BLaER1 (cell line): ENCODE measurements around the gene ATP11C.

ENCODE experiments used
- H3K27ac ChIP-seq: shearing (Covaris generic); formaldehyde crosslinking; 2 replicates; pipeline ENCODE4 v1.8.1; 2022
- H3K27me3 ChIP-seq: shearing (Covaris generic); formaldehyde crosslinking; 2 replicates; pipeline ENCODE4 v1.8.1; 2022
- H3K36me3 ChIP-seq: shearing (Covaris generic); formaldehyde crosslinking; 2 replicates; pipeline ENCODE4 v1.8.1; 2022
- H3K4me1 ChIP-seq: shearing (Covaris generic); formaldehyde crosslinking; 2 replicates; pipeline ENCODE4 v1.8.1; 2022
- H3K4me2 ChIP-seq: shearing (Covaris generic); formaldehyde crosslinking; 2 replicates; pipeline ENCODE4 v1.8.1; 2022
- H3K4me3 ChIP-seq: shearing (Covaris generic); formaldehyde crosslinking; 2 replicates; pipeline ENCODE4 v1.8.1; 2022
- H3K9ac ChIP-seq: shearing (Covaris generic); formaldehyde crosslinking; 2 replicates; pipeline ENCODE4 v1.8.1; 2022
- H3K9me3 ChIP-seq: shearing (Covaris generic); formaldehyde crosslinking; 2 replicates; pipeline ENCODE4 v1.8.1; 2022
- H4K20me1 ChIP-seq: shearing (Covaris generic); formaldehyde crosslinking; 2 replicates; pipeline ENCODE4 v1.8.1; 2022
- Cebpa-rat ChIP-seq: shearing (Covaris generic); IDR thresholded peaks from 2 replicates; pipeline ENCODE4 v1.8.1; 2022

Gene ATP11C

DNA sequence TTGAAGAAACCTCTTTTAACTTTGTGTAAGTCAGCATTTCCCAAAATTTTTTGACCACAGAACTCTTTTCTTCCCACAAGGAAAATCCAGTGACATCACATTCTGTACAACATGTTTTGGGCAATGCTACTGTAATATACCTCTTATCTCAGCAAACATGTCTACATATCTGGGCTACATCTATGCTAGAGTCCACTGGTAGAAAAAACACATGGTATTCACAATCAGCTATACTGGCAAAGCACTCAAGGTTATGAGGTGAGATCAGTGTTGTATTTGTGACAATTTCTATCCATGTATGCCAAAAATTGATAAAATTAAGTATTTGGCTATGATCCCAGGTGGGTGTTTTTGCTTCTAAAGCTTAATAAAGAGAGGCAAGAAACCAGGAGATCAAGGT is 98.0 kb downstream of the ATP11C start:
- Histone ChIP-seq H4K20me1 (peaks cover 66% of the 10 kb centered on the region), H3K27me3 (peaks cover 83% of the 10 kb centered on the region), H3K4me2 (no peak overlapping the region), H3K9ac (no peak overlapping the region), H3K9me3 (peaks cover 18% of the 10 kb centered on the region), H3K4me3 (no peak overlapping the region), H3K4me1 (peaks cover 41% of the 10 kb centered on the region), H3K36me3 (no peaks in the 10 kb centered on the region), H3K27ac (no peak overlapping the region)
- no peak for TF ChIP-seq Cebpa-rat

DNA sequence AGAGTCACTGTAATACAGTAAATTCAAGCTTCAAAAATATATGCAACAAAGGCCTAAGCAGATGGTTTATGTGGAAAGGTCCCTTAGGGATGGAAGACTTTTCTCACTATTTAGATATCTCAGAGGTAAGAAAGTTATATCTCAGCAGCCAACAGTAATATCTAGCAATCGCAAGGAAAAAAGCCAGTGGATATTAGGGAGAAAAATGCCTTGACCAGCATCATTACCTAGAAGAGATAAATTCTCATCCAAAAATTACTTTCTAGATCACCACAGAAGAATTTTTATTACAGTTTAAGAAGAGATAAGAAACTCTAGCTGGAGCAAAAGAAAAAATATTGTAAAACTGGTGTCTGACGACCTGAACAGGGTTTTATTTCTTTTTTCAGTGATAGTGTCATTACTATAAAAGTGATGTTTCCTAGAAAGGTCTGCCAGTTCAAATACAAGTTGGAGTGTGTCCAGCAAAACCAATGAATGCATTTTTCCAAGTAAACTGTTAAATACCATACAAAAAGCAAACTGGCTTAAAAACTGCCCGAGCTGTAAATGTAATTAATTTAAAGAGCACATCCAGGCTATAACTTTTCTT is 100.0 kb downstream of the ATP11C start:
- Histone ChIP-seq H3K36me3 (no peaks in the 10 kb centered on the region), H3K4me3 (no peak overlapping the region), H3K27me3 (peaks cover 90% of the 10 kb centered on the region), H3K27ac (no peak overlapping the region), H4K20me1 (peaks cover 87% of the 10 kb centered on the region), H3K9ac (no peak overlapping the region), H3K4me1 (peaks cover 41% of the 10 kb centered on the region), H3K9me3 (no peaks in the 10 kb centered on the region), H3K4me2 (peak overlapping the region; percentile 34)
- no peak for TF ChIP-seq Cebpa-rat

DNA sequence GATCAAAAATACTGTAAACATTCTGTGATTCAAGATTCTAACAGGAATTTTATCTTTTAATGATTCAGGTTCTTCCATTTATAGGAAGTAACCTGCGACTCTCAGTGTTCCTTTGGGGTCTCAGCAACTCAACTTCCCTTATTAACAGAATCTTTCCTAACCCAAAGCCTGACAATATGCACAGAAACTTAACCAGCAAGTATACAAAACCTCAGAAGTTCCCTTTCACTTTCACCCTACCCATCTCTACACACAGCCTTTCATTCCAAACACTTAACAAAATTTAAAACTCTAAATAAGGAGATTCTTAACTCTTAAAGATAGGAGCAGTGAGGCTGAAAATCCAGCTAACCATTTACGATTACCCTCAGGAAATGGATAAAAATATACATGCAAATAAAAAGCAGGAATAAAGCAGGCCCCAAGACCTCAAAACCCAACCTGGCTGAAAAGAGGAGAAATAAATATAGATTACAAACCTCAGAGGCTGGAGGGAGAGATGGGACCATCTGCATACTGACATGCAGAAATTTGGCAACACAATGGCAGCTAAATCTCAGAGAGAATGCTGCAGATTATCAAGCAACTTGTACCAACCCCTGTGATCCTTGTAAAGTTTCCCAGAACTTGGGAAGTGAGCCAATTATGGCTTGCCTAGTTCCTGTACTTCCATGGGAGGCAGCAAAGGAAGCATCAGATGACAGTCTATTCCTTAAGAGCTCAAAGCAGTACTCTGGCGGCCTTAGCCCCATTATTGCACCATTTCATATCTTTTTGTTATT is 101.0 kb downstream of the ATP11C start:
- H3K9me3 ChIP-seq, result no peaks in the 10 kb centered on the region
- H3K4me2 ChIP-seq, result peak overlapping the region; percentile 34
- peaks cover 41% of the 10 kb centered on the region for H3K4me1 ChIP-seq
- H4K20me1 ChIP-seq, result peaks cover 85% of the 10 kb centered on the region
- peaks cover 87% of the 10 kb centered on the region for H3K27me3 ChIP-seq
- H3K27ac ChIP-seq, result no peak overlapping the region
- no peak overlapping the region for H3K4me3 ChIP-seq
- H3K36me3 ChIP-seq, result no peaks in the 10 kb centered on the region
- H3K9ac ChIP-seq, result no peak overlapping the region
- TF ChIP-seq Cebpa-rat, result no peak

DNA sequence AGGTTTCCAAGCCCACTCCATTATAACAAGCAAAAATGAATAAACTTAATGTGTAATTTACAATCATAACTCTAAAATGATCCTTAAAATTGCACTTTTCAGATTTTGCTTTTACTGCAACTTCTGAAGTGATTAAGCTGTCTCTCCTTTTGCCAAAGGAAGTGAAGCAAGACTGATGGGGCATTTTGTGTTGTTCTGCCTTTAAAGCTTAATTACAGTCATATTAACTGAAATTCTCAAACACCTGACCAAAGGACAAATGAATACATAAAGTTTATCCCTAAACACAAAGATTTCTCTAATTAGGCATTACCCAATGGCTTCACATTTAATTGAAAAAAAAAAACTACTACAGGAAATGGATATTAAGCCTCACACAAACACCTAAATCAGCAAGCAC is 101.8 kb downstream of the ATP11C start:
- H3K4me3 ChIP-seq, result no peak overlapping the region
- no peak overlapping the region for H3K27ac ChIP-seq
- H3K9me3 ChIP-seq, result no peaks in the 10 kb centered on the region
- no peak for TF ChIP-seq Cebpa-rat
- peaks cover 85% of the 10 kb centered on the region for H4K20me1 ChIP-seq
- peaks cover 50% of the 10 kb centered on the region for H3K4me1 ChIP-seq
- H3K9ac ChIP-seq, result no peak overlapping the region
- H3K36me3 ChIP-seq, result no peaks in the 10 kb centered on the region
- H3K27me3 ChIP-seq, result peaks cover 83% of the 10 kb centered on the region
- H3K4me2 ChIP-seq, result peak overlapping the region; percentile 34

GRCh38 chrX:139828830-139829229 is 104.0 kb downstream of the ATP11C start:
- Histone ChIP-seq H3K9me3 (no peaks in the 10 kb centered on the region), H3K36me3 (no peaks in the 10 kb centered on the region), H3K27ac (no peak overlapping the region), H3K4me3 (no peak overlapping the region), H3K27me3 (peaks cover 76% of the 10 kb centered on the region), H3K4me1 (peaks cover 48% of the 10 kb centered on the region), H4K20me1 (peaks cover 80% of the 10 kb centered on the region), H3K4me2 (no peak overlapping the region), H3K9ac (no peak overlapping the region)
- no peak for TF ChIP-seq Cebpa-rat

DNA sequence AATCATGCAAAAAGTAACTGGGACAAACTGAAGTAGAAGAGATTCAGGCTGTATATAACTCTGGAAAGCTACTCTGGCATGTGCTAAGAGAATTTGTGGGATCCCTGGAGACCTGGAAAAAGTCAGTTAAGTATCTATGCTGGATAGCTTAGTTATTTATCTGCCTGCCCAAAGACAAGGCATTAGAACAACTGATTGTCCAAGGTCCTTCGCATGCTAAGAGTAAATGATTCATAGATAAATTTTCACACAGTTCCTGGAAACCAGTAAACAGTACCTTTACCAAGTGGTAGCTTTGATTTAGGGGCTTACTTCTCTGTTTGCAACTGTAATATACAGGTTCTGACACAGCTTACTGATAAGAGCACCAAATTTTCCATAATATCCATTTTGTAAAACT is 104.8 kb downstream of the ATP11C start:
- no peak overlapping the region for H3K4me2 ChIP-seq
- H3K9me3 ChIP-seq, result no peaks in the 10 kb centered on the region
- H3K4me1 ChIP-seq, result peaks cover 40% of the 10 kb centered on the region
- H3K4me3 ChIP-seq, result no peak overlapping the region
- H3K27me3 ChIP-seq, result peaks cover 68% of the 10 kb centered on the region
- no peak overlapping the region for H3K27ac ChIP-seq
- H3K9ac ChIP-seq, result no peak overlapping the region
- H3K36me3 ChIP-seq, result 0 out of 2 replicates have a peak, but pooled peaks cover under 1% of the 10 kb centered on the region
- H4K20me1 ChIP-seq, result peaks cover 72% of the 10 kb centered on the region
- no peak for TF ChIP-seq Cebpa-rat

DNA sequence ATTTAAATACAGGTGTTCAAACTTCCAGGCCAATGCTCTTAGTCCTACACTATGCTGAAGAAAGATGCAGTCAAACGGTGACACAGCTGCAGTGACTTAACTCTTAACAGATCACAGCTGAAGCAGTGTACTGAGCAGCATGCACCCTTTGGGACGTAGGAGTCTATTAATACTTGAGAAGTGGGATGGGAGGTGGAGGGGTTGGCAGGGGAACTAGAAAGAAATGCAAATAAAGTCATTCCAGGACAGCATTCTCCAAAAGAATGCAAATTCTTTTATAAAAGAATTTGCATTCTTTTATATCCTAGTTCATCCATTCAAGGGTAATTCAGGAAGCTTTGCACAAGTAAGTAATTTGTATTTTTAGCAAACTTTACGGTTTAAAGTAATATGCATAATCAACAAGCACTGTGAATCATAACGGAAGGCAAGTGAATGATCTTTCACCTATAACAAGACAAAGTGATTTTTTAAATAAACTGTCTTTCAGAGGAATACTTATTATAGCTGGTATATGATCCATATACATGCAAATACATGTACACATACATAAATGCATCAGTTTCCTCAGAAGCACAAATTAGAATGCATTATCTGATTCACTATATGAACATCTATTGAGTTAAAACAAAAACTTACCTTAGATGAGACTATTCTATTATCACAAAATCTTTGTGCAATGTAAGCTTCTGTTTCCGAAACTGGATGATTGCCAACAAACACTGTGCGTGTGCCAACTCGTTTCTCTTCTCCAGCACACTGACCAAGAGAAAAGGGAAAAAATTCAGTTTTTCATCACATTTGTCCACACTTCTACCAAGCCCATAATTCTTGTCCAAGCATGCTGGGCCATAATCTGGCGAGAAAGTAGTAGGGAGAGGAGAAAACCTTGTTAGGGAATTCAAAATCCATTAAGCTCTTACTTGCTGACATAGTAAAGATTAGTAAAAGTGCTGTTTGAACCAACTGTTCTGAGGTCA is 106.5 kb downstream of the ATP11C start:
- H3K4me2 ChIP-seq, result peak overlapping the region; percentile 32
- H3K27ac ChIP-seq, result no peak overlapping the region
- H3K9ac ChIP-seq, result no peak overlapping the region
- peaks cover 58% of the 10 kb centered on the region for H3K27me3 ChIP-seq
- H3K4me3 ChIP-seq, result no peak overlapping the region
- no peaks in the 10 kb centered on the region for H3K9me3 ChIP-seq
- no peak for TF ChIP-seq Cebpa-rat
- H3K36me3 ChIP-seq, result peaks cover 6% of the 10 kb centered on the region; the same call in 1 of the 2 replicates
- H4K20me1 ChIP-seq, result peaks cover 55% of the 10 kb centered on the region
- H3K4me1 ChIP-seq, result peaks cover 25% of the 10 kb centered on the region

DNA sequence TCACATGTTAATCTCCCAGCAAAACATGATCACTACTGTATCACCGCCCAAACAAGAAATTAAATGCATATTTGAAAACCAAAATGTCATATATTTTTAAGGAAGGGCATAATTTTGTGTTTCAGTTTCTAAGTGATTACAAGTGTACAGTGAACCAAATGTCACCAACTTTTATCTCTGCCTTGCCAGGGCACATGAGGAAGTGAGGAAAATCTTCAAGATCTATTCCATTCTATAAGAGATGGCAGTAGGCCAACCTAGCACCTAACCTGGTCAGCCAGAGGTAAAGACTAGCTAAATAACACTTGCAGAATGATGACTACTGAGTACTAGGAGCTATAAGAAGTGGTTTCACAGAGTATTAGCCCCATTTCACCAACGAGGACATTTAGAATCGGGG is 107.2 kb downstream of the ATP11C start:
- no peak for TF ChIP-seq Cebpa-rat
- peak overlapping the region; percentile 32 for H3K4me2 ChIP-seq

DNA sequence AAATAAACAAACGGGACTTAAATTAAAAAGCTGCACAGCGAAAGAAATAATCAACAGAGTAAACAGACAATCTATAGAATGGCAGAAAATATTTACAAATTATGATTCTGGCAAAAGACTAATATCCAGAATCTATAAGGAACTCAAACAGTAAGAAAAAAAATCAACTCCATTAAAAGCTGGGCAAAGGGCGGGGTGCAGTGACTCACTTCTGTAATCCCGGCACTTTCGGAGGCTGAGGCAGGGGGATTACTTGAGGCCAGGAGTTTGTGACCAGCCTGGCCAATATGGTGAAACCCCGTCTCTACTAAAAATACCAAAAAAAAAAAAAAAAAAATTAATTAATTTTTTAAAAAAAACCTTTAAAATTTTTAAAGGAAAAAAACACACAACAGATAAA is 109.0 kb downstream of the ATP11C start:
- H3K4me2 ChIP-seq, result no peak overlapping the region

More for the DNA sequence above, 107.2 kb downstream of the ATP11C start:
- Histone ChIP-seq H3K4me3 (no peak overlapping the region), H3K9ac (no peak overlapping the region), H3K4me1 (peaks cover 18% of the 10 kb centered on the region), H3K36me3 (peaks cover 6% of the 10 kb centered on the region; the same call in 1 of the 2 replicates), H3K9me3 (no peaks in the 10 kb centered on the region), H3K27me3 (peaks cover 58% of the 10 kb centered on the region), H3K27ac (no peak overlapping the region), H4K20me1 (peaks cover 48% of the 10 kb centered on the region)

More for the DNA sequence above, 109.0 kb downstream of the ATP11C start:
- H3K9ac ChIP-seq, result no peak overlapping the region
- H3K27me3 ChIP-seq, result peaks cover 46% of the 10 kb centered on the region
- peaks cover 30% of the 10 kb centered on the region for H4K20me1 ChIP-seq
- no peak overlapping the region for H3K4me3 ChIP-seq
- H3K9me3 ChIP-seq, result no peaks in the 10 kb centered on the region
- no peak for TF ChIP-seq Cebpa-rat
- H3K27ac ChIP-seq, result no peak overlapping the region
- peaks cover 13% of the 10 kb centered on the region for H3K4me1 ChIP-seq
- peaks cover 6% of the 10 kb centered on the region; the same call in 1 of the 2 replicates for H3K36me3 ChIP-seq
